ENCODE data around the gene SERPINB8. TPM values are rescaled to one million over a fixed set of nuclear protein-coding genes. Genes with fewer than 3 reads are reported as not detected.

SERPINB8 gene
- total and polyA plus RNA-seq, 2 donors, result 3.5 to 6.4 TPM

- DNase-seq (ENCODE audit: extremely low spot score), result no peak
- Histone ChIP-seq H3K36me3 (ENCODE audit: insufficient read depth) (no peaks in the 10 kb centered on the region), H3K4me1 (ENCODE audit: insufficient read depth) (no peaks in the 10 kb centered on the region), H3K4me3 (ENCODE audit: low read depth, low read length) (no peak overlapping the region), H3K27ac (ENCODE audit: low read depth) (no peak overlapping the region)
- WGBS, result 79% methylated on average over 4 of the region's 4 CpGs
Observed at GRCh38 chr18:63951302-63951705, 18.6 kb upstream of the SERPINB8 start.

- DNase-seq (ENCODE audit: extremely low spot score), result no peak
- 33% methylated on average over 5 of the region's 5 CpGs for WGBS
Observed at GRCh38 chr18:63953811-63954210, 16.1 kb upstream of the SERPINB8 start.

GRCh38 chr18:63956755-63957154 lies 13.1 kb upstream of the SERPINB8 start:
- WGBS, result 58% methylated on average over 4 of the region's 4 CpGs
- Histone ChIP-seq H3K4me3 (ENCODE audit: low read depth, low read length) (no peak overlapping the region), H3K27ac (ENCODE audit: low read depth) (no peak overlapping the region), H3K4me1 (ENCODE audit: insufficient read depth) (no peaks in the 10 kb centered on the region), H3K36me3 (ENCODE audit: insufficient read depth) (no peaks in the 10 kb centered on the region)
- DNase-seq (ENCODE audit: extremely low spot score), result no peak

More at GRCh38 chr18:63953811-63954210, 16.1 kb upstream of the SERPINB8 start:
- Histone ChIP-seq H3K27ac (ENCODE audit: low read depth) (no peak overlapping the region), H3K4me3 (ENCODE audit: low read depth, low read length) (no peak overlapping the region), H3K36me3 (ENCODE audit: insufficient read depth) (no peaks in the 10 kb centered on the region), H3K4me1 (ENCODE audit: insufficient read depth) (no peaks in the 10 kb centered on the region)

- Histone ChIP-seq H3K27ac (ENCODE audit: low read depth) (no peak overlapping the region), H3K4me1 (ENCODE audit: insufficient read depth) (no peaks in the 10 kb centered on the region), H3K36me3 (ENCODE audit: insufficient read depth) (no peaks in the 10 kb centered on the region), H3K4me3 (ENCODE audit: low read depth, low read length) (no peak overlapping the region)
- DNase-seq (ENCODE audit: extremely low spot score), result no peak
- 48% methylated on average over 1 of the region's 1 CpG for WGBS
Observed at GRCh38 chr18:63960891-63961290, 9.0 kb upstream of the SERPINB8 start.

- H3K27ac ChIP-seq (ENCODE audit: low read depth), result no peak overlapping the region
- WGBS, result 64% methylated on average over 5 of the region's 5 CpGs
- H3K4me3 ChIP-seq (ENCODE audit: low read depth, low read length), result no peak overlapping the region
- no peak for DNase-seq (ENCODE audit: extremely low spot score)
- H3K4me1 ChIP-seq (ENCODE audit: insufficient read depth), result no peaks in the 10 kb centered on the region
- H3K36me3 ChIP-seq (ENCODE audit: insufficient read depth), result no peaks in the 10 kb centered on the region
Observed at GRCh38 chr18:63961435-63961980, 8.4 kb upstream of the SERPINB8 start.

- Histone ChIP-seq H3K4me3 (ENCODE audit: low read depth, low read length) (no peak overlapping the region), H3K4me1 (ENCODE audit: insufficient read depth) (no peaks in the 10 kb centered on the region)
- WGBS, result 54% methylated on average over 1 of the region's 1 CpG
Observed at GRCh38 chr18:63962137-63962536, 7.7 kb upstream of the SERPINB8 start.

GRCh38 chr18:63963615-63964256 lies 6.1 kb upstream of the SERPINB8 start:
- H3K27ac ChIP-seq (ENCODE audit: low read depth), result no peak overlapping the region
- no peak overlapping the region for H3K4me3 ChIP-seq (ENCODE audit: low read depth, low read length)
- H3K36me3 ChIP-seq (ENCODE audit: insufficient read depth), result no peaks in the 10 kb centered on the region
- WGBS, result 66% methylated on average over 1 of the region's 1 CpG
- no peaks in the 10 kb centered on the region for H3K4me1 ChIP-seq (ENCODE audit: insufficient read depth)
- no peak for DNase-seq (ENCODE audit: extremely low spot score)

More at GRCh38 chr18:63962137-63962536, 7.7 kb upstream of the SERPINB8 start:
- no peak for DNase-seq (ENCODE audit: extremely low spot score)
- no peaks in the 10 kb centered on the region for H3K36me3 ChIP-seq (ENCODE audit: insufficient read depth)
- no peak overlapping the region for H3K27ac ChIP-seq (ENCODE audit: low read depth)

- Histone ChIP-seq H3K27ac (ENCODE audit: low read depth) (no peak overlapping the region), H3K4me3 (ENCODE audit: low read depth, low read length) (no peak overlapping the region), H3K4me1 (ENCODE audit: insufficient read depth) (no peaks in the 10 kb centered on the region), H3K36me3 (ENCODE audit: insufficient read depth) (no peaks in the 10 kb centered on the region)
- no peak for DNase-seq (ENCODE audit: extremely low spot score)
Observed at GRCh38 chr18:63964908-63965307, 5.0 kb upstream of the SERPINB8 start.

GRCh38 chr18:63965716-63966330 lies 4.1 kb upstream of the SERPINB8 start:
- H3K4me1 ChIP-seq (ENCODE audit: insufficient read depth), result no peaks in the 10 kb centered on the region
- no peak overlapping the region for H3K4me3 ChIP-seq (ENCODE audit: low read depth, low read length)
- 86% methylated on average over 5 of the region's 5 CpGs for WGBS
- no peaks in the 10 kb centered on the region for H3K36me3 ChIP-seq (ENCODE audit: insufficient read depth)
- no peak for DNase-seq (ENCODE audit: extremely low spot score)
- no peak overlapping the region for H3K27ac ChIP-seq (ENCODE audit: low read depth)

- peak; percentile 40 for DNase-seq (ENCODE audit: extremely low spot score)
- H3K4me3 ChIP-seq (ENCODE audit: low read depth, low read length), result peak overlapping the region; percentile 66
- 24% methylated on average over 18 of the region's 18 CpGs for WGBS
- H3K27ac ChIP-seq (ENCODE audit: low read depth), result peak overlapping the region; percentile 96
- H3K4me1 ChIP-seq (ENCODE audit: insufficient read depth), result no peaks in the 10 kb centered on the region
- H3K36me3 ChIP-seq (ENCODE audit: insufficient read depth), result no peaks in the 10 kb centered on the region
Observed at GRCh38 chr18:63970809-63971205, 926 bp downstream of the SERPINB8 start.

- WGBS, result 69% methylated on average over 13 of the region's 13 CpGs
- Histone ChIP-seq H3K36me3 (ENCODE audit: insufficient read depth) (no peaks in the 10 kb centered on the region), H3K4me3 (ENCODE audit: low read depth, low read length) (no peak overlapping the region), H3K27ac (ENCODE audit: low read depth) (no peak overlapping the region), H3K4me1 (ENCODE audit: insufficient read depth) (no peaks in the 10 kb centered on the region)
- no peak for DNase-seq (ENCODE audit: extremely low spot score)
Observed at GRCh38 chr18:63971320-63972001, 1.6 kb downstream of the SERPINB8 start.

GRCh38 chr18:63972002-63972376 lies 2.1 kb downstream of the SERPINB8 start:
- no peak overlapping the region for H3K27ac ChIP-seq (ENCODE audit: low read depth)
- 84% methylated on average over 5 of the region's 5 CpGs for WGBS
- no peaks in the 10 kb centered on the region for H3K4me1 ChIP-seq (ENCODE audit: insufficient read depth)
- H3K4me3 ChIP-seq (ENCODE audit: low read depth, low read length), result no peak overlapping the region
- DNase-seq (ENCODE audit: extremely low spot score), result no peak
- H3K36me3 ChIP-seq (ENCODE audit: insufficient read depth), result no peaks in the 10 kb centered on the region

GRCh38 chr18:63974991-63975390 lies 5.1 kb downstream of the SERPINB8 start:
- Histone ChIP-seq H3K27ac (ENCODE audit: low read depth) (no peak overlapping the region), H3K4me3 (ENCODE audit: low read depth, low read length) (no peak overlapping the region), H3K36me3 (ENCODE audit: insufficient read depth) (no peaks in the 10 kb centered on the region), H3K4me1 (ENCODE audit: insufficient read depth) (peaks cover 1% of the 10 kb centered on the region)
- 53% methylated on average over 2 of the region's 2 CpGs for WGBS
- no peak for DNase-seq (ENCODE audit: extremely low spot score)

GRCh38 chr18:63975628-63976027 lies 5.7 kb downstream of the SERPINB8 start:
- 55% methylated on average over 3 of the region's 3 CpGs for WGBS
- H3K36me3 ChIP-seq (ENCODE audit: insufficient read depth), result no peaks in the 10 kb centered on the region
- no peak for DNase-seq (ENCODE audit: extremely low spot score)
- H3K4me1 ChIP-seq (ENCODE audit: insufficient read depth), result peaks cover 1% of the 10 kb centered on the region
- no peak overlapping the region for H3K27ac ChIP-seq (ENCODE audit: low read depth)
- H3K4me3 ChIP-seq (ENCODE audit: low read depth, low read length), result no peak overlapping the region

All from urinary bladder (tissue), 4 donors.